Uterus (tissue), 2 donors: ENCODE data around the gene FAM118B.

ENCODE experiments used
- POLR2A ChIP-seq, 2 donors: fragments of 450-650 bp; IDR thresholded peaks; one replicate each; pipeline ENCODE4 v1.6.1; 2016; ENCODE audit warnings: antibody characterized with exemption in 2 of 2, mild to moderate bottlenecking in 1 of 2, moderate library complexity in 1 of 2
- TF ChIP-seq, protein P1 (sequence below), 4 experiments: fragments of 200-600 bp in 2 of 4; fragments of 450-650 bp in 2 of 4; sonication (generic) in 2 of 4; IDR thresholded peaks; one replicate each; pipeline ENCODE4 v1.5.1; 2016 to 2019; ENCODE audit warnings: antibody characterized with exemption in 4 of 4, mild to moderate bottlenecking in 2 of 4, moderate library complexity in 1 of 4

DNA sequence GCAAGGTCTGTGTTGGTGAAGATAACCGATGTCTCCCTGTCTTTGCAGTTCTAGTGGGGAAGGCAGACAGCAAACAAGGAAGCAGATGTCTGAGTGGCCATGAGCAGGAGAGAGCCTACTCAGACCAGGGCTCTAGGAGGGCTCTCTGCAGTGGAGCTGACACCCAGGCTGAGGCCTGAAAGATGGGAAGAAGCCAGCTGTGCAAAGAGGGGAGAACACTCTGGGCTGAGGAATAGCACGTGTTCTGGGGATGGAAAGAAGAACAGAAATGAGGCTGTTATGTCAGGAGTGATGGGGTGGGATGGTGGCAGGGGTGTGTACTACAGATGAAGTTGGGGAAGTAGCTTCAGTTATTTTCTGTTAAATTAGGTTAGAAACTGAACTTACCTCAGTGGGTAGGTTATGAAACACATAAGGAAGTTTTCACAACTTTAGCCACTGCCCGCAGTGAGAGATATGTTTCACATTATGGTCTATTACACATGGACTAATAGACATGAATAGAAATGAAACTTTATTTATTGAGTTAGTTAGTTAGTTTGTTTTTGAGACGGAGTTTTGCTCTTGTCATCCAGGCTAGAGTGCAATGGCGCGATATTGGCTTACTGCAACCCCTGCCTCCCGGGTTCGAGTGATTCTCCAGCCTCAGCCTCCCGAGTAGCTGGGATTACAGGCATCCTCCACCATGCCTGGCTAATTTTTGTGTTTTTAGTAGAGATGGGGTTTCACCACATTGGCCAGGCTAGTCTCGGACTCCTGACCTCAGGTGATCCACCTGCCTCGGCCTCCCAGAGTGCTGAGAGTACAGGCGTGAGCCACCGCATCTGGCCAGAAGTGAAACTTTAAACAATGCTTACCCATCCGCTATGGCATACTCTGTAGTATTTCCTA lies 100.1 kb downstream of the FAM118B start:
- TF ChIP-seq, protein P1, sequence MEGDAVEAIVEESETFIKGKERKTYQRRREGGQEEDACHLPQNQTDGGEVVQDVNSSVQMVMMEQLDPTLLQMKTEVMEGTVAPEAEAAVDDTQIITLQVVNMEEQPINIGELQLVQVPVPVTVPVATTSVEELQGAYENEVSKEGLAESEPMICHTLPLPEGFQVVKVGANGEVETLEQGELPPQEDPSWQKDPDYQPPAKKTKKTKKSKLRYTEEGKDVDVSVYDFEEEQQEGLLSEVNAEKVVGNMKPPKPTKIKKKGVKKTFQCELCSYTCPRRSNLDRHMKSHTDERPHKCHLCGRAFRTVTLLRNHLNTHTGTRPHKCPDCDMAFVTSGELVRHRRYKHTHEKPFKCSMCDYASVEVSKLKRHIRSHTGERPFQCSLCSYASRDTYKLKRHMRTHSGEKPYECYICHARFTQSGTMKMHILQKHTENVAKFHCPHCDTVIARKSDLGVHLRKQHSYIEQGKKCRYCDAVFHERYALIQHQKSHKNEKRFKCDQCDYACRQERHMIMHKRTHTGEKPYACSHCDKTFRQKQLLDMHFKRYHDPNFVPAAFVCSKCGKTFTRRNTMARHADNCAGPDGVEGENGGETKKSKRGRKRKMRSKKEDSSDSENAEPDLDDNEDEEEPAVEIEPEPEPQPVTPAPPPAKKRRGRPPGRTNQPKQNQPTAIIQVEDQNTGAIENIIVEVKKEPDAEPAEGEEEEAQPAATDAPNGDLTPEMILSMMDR (IDR thresholded peaks at IDR 0.05): no peak
- TF ChIP-seq POLR2A (IDR thresholded peaks at IDR 0.05): no peak
